HEK293T (cell line): ENCODE data around the gene CCDC183.

Source experiments
- BHLHE40 ChIP-seq: fragments of 450-650 bp; IDR thresholded peaks from 2 replicates; pipeline ENCODE4 v1.6.1; 2016; ENCODE audit warnings: mild to moderate bottlenecking, moderate library complexity, borderline replicate concordance
- FOXA1 ChIP-seq: fragments of 450-650 bp; IDR thresholded peaks from 2 replicates; pipeline ENCODE4 v1.6.1; 2016; ENCODE audit warnings: mild to moderate bottlenecking
- FOXK2 ChIP-seq: fragments of 450-650 bp; IDR thresholded peaks from 2 replicates; pipeline ENCODE4 v1.6.1; 2016; ENCODE audit warnings: mild to moderate bottlenecking
- FOXM1 ChIP-seq: fragments of 450-650 bp; IDR thresholded peaks from 2 replicates; pipeline ENCODE4 v1.6.1; 2017; ENCODE audit warnings: mild to moderate bottlenecking, borderline replicate concordance
- HDGF ChIP-seq: fragments of 450-650 bp; IDR thresholded peaks from 2 replicates; pipeline ENCODE4 v1.6.1; 2017; ENCODE audit warnings: antibody characterized with exemption, borderline replicate concordance
- LEF1 ChIP-seq: fragments of 450-650 bp; IDR thresholded peaks from 2 replicates; pipeline ENCODE4 v1.6.1; 2017; ENCODE audit warnings: mild to moderate bottlenecking, borderline replicate concordance
- NFRKB ChIP-seq: fragments of 450-650 bp; IDR thresholded peaks from 2 replicates; pipeline ENCODE4 v1.6.1; 2016; ENCODE audit warnings: mild to moderate bottlenecking, moderate library complexity
- PKNOX1 ChIP-seq: fragments of 450-650 bp; IDR thresholded peaks from 2 replicates; pipeline ENCODE4 v1.6.1; 2016
- TARDBP ChIP-seq: fragments of 450-650 bp; IDR thresholded peaks from 2 replicates; pipeline ENCODE4 v1.6.1; 2016
- ZNF384 ChIP-seq: fragments of 450-650 bp; IDR thresholded peaks from 2 replicates; pipeline ENCODE4 v1.6.1; 2016

- TF ChIP-seq PKNOX1 (no peak), ZNF384 (no peak), NFRKB (no peak), BHLHE40 (no peak), FOXM1 (no peak), FOXK2 (no peak), LEF1 (no peak), FOXA1 (no peak), TARDBP (no peak), HDGF (no peak)
These were observed 39.3 kb upstream of the CCDC183 start for GRCh38 chr9:136756836-136757235.
